ENCODE results near the gene KTN1. TPM values are rescaled to one million over a fixed set of nuclear protein-coding genes. Genes with fewer than 3 reads are reported as not detected.

Gene KTN1
- total RNA-seq, 1 experiment from 2014 or later: 138 TPM

DNA sequence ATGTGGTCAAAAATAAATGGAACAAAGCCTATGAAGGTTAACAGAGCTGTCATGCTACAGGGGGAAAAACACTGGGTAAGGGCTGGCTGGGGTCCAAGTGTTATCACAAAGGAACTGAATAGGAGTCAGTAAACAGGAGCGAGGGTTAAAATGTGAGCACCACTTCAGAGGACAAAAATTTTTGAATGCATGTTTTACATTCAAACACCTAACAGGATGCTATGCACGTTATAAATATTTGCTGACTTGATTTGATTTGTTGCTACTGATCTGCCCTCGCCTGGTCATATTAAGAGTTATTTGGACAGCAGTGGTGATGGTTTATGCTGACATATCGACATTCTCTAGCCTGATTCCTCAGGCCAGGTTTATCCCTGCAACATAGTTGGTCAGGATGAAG lies 7.4 kb upstream of the KTN1 start:
- ChIA-PET POLR2A (no interaction called here), CTCF (no interaction called here)
- H3K27ac Mint-ChIP-seq (ENCODE audit: unreplicated experiment): no peak overlapping the region
- H3K4me1 ChIP-seq: peaks cover 14% of the 10 kb centered on the region
- no peaks in the 10 kb centered on the region; the same call in 1 of the 2 replicates for H3K36me3 ChIP-seq (ENCODE audit: control insufficient read depth, insufficient read depth, low read length)
- no peaks in the 10 kb centered on the region for H3K9me3 Mint-ChIP-seq (ENCODE audit: unreplicated experiment)
- H3K4me3 ChIP-seq (ENCODE audit: low read depth, low read length): no peak overlapping the region
- no TSS peak for BruUV-seq (replicated peaks)
- intact Hi-C loops (cut with micrococcal nuclease; ENCODE audit: unreplicated experiment): no loop called here
- no peaks in the 10 kb centered on the region for H3K27me3 ChIP-seq (replicated peaks; ENCODE audit: control insufficient read depth, insufficient read depth, low read length)
- no peak for DNase-seq
- TF ChIP-seq, protein P1, sequence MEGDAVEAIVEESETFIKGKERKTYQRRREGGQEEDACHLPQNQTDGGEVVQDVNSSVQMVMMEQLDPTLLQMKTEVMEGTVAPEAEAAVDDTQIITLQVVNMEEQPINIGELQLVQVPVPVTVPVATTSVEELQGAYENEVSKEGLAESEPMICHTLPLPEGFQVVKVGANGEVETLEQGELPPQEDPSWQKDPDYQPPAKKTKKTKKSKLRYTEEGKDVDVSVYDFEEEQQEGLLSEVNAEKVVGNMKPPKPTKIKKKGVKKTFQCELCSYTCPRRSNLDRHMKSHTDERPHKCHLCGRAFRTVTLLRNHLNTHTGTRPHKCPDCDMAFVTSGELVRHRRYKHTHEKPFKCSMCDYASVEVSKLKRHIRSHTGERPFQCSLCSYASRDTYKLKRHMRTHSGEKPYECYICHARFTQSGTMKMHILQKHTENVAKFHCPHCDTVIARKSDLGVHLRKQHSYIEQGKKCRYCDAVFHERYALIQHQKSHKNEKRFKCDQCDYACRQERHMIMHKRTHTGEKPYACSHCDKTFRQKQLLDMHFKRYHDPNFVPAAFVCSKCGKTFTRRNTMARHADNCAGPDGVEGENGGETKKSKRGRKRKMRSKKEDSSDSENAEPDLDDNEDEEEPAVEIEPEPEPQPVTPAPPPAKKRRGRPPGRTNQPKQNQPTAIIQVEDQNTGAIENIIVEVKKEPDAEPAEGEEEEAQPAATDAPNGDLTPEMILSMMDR (IDR thresholded peaks at IDR 0.05; ENCODE audit: insufficient read depth in 1 of 2, low read depth in 1 of 2, low read length in 1 of 2, severe bottlenecking in 1 of 2, unreplicated experiment in 1 of 2): no peak
- no peaks in the 10 kb centered on the region for H3K27me3 Mint-ChIP-seq (ENCODE audit: insufficient read depth, unreplicated experiment)
- H3K36me3 Mint-ChIP-seq (ENCODE audit: insufficient read depth, unreplicated experiment): peaks cover 5% of the 10 kb centered on the region
- no peak overlapping the region for H3K4me3 Mint-ChIP-seq (ENCODE audit: unreplicated experiment)
- H3K4me1 Mint-ChIP-seq (ENCODE audit: low read depth, unreplicated experiment): peaks cover 16% of the 10 kb centered on the region
- H3K9me3 ChIP-seq: no peaks in the 10 kb centered on the region

DNA sequence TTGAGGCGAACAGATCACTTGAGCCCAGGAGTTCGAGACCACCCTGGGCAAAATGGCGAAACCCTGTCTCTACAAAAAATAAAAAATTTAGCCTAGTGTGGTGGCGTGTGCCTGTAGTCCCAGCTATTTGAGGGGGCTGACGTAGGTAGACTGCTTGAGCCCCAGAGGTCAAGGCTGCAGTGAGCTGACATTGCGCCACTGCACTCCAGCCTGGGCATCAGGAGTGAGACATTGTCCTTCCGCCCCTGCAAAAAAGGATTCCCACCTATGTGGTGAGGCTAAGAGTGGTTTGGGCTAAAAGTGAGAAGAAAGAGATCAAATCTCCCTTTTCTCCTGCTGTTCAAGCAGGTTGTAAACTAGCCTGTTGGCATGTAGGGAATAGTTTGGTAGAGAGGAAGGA lies 5.0 kb upstream of the KTN1 start:
- DNase-seq: no peak
- BruUV-seq (replicated peaks): no TSS peak
- H3K4me3 ChIP-seq (ENCODE audit: low read depth, low read length): no peak overlapping the region
- H3K9me3 Mint-ChIP-seq (ENCODE audit: unreplicated experiment): no peaks in the 10 kb centered on the region
- ChIA-PET POLR2A (no interaction called here), CTCF (interaction anchor here (0.6 to 0.7 kb wide), 2 partner anchors 19 to 26 kb away, joined by 3 to 4 read pairs; no protein-coding TSS in a partner anchor)
- H3K36me3 ChIP-seq (ENCODE audit: control insufficient read depth, insufficient read depth, low read length): no peaks in the 10 kb centered on the region; the same call in 1 of the 2 replicates
- TF ChIP-seq, protein P1 (IDR thresholded peaks at IDR 0.05; ENCODE audit: insufficient read depth in 1 of 2, low read depth in 1 of 2, low read length in 1 of 2, severe bottlenecking in 1 of 2, unreplicated experiment in 1 of 2): no peak
- H3K36me3 Mint-ChIP-seq (ENCODE audit: insufficient read depth, unreplicated experiment): peaks cover 11% of the 10 kb centered on the region
- H3K4me1 Mint-ChIP-seq (ENCODE audit: low read depth, unreplicated experiment): no peaks in the 10 kb centered on the region
- no peaks in the 10 kb centered on the region for H3K9me3 ChIP-seq
- no peak overlapping the region for H3K4me3 Mint-ChIP-seq (ENCODE audit: unreplicated experiment)
- H3K27me3 ChIP-seq (replicated peaks; ENCODE audit: control insufficient read depth, insufficient read depth, low read length): no peaks in the 10 kb centered on the region
- H3K27me3 Mint-ChIP-seq (ENCODE audit: insufficient read depth, unreplicated experiment): no peaks in the 10 kb centered on the region
- H3K27ac Mint-ChIP-seq (ENCODE audit: unreplicated experiment): no peak overlapping the region
- H3K4me1 ChIP-seq: no peaks in the 10 kb centered on the region
- intact Hi-C loops (cut with micrococcal nuclease; ENCODE audit: unreplicated experiment): no loop called here

DNA sequence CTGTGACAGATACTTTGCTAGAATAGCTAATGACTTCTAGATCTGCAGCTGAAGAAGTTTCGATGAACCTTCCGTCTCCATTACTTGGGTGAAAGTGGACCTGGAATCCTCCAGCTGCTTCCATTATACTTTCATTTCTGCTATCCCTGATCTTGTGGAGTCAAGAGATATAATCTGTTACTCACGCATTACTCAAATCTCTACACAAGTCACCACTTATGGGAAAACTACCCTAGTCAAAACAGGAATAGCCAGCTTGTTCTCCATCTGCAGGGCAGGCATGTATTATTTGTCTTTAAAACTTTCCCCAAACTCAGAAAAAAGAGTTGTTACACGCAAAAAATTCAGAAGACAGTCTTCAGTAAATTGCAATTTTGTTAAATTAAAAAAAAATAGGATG lies 2.8 kb upstream of the KTN1 start:
- ChIA-PET CTCF (no interaction called here), POLR2A (no interaction called here)
- Histone ChIP-seq H3K27me3 (replicated peaks; ENCODE audit: control insufficient read depth, insufficient read depth, low read length) (no peaks in the 10 kb centered on the region), H3K36me3 (ENCODE audit: control insufficient read depth, insufficient read depth, low read length) (no peaks in the 10 kb centered on the region), H3K4me1 (peaks cover 3% of the 10 kb centered on the region; the same call in 1 of the 2 replicates), H3K4me3 (ENCODE audit: low read depth, low read length) (no peak overlapping the region), H3K9me3 (no peaks in the 10 kb centered on the region)
- Mint-ChIP-seq H3K27me3 (ENCODE audit: insufficient read depth, unreplicated experiment) (no peaks in the 10 kb centered on the region), H3K4me3 (ENCODE audit: unreplicated experiment) (no peak overlapping the region), H3K27ac (ENCODE audit: unreplicated experiment) (no peak overlapping the region), H3K4me1 (ENCODE audit: low read depth, unreplicated experiment) (no peaks in the 10 kb centered on the region), H3K36me3 (ENCODE audit: insufficient read depth, unreplicated experiment) (peaks cover 11% of the 10 kb centered on the region), H3K9me3 (ENCODE audit: unreplicated experiment) (no peaks in the 10 kb centered on the region)
- BruUV-seq (replicated peaks): no TSS peak
- intact Hi-C loops (cut with micrococcal nuclease; ENCODE audit: unreplicated experiment): no loop called here
- no peak for DNase-seq
- TF ChIP-seq, protein P1 (IDR thresholded peaks at IDR 0.05; ENCODE audit: insufficient read depth in 1 of 2, low read depth in 1 of 2, low read length in 1 of 2, severe bottlenecking in 1 of 2, unreplicated experiment in 1 of 2): no peak
